GM12875 (cell line): ENCODE results near the gene PTPRG.

Source experiments
- H3K4me3 ChIP-seq: one replicate; pipeline ENCODE4 v1.5.1; 2011; ENCODE audit warnings: low read depth, low read length, control low read depth
- TF ChIP-seq, protein P1 (sequence below): IDR thresholded peaks from 2 replicates; pipeline ENCODE4 v1.5.1; 2011; ENCODE audit warnings: low read depth, mild to moderate bottlenecking, control low read depth, inconsistent platforms, low read length, moderate library complexity, borderline replicate concordance; ENCODE audit not compliant: insufficient read depth

The PTPRG gene

DNA sequence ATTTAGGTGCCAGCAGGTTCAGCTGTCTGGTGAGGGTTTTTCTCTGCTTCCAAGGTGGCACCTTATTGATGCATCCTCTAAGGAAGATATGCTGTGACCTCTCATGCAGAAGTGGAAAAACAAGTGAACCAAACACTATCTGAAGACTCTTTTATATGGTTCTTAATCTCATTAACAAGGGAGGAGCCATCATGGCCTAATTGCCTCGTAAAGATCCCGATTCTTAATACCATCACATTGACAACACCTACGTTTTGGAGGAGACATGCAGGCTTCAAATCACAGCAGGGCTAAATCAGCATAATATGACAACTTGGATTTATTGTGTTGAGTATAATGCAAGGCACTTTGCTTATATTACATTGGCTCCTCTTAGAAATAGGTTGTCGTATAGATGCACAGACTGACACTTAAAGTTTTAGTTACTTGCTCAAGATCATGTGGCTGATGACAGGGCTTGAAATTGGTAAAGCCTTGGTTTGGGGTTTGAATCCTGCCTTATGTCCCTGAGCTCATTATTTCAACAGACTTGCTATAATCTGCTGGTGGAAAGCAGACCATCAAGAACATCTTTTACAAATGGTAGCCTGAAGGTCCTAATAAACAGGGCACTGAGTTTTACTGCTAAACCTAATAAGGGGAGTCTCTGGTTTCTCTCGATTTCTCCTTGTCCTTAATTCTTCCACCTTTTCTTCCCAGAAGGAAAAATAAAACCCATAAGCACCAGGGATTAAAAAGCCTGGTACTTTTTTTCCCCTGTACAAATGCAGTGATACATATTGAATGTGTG lies 88.2 kb downstream of the PTPRG start:
- TF ChIP-seq, protein P1, sequence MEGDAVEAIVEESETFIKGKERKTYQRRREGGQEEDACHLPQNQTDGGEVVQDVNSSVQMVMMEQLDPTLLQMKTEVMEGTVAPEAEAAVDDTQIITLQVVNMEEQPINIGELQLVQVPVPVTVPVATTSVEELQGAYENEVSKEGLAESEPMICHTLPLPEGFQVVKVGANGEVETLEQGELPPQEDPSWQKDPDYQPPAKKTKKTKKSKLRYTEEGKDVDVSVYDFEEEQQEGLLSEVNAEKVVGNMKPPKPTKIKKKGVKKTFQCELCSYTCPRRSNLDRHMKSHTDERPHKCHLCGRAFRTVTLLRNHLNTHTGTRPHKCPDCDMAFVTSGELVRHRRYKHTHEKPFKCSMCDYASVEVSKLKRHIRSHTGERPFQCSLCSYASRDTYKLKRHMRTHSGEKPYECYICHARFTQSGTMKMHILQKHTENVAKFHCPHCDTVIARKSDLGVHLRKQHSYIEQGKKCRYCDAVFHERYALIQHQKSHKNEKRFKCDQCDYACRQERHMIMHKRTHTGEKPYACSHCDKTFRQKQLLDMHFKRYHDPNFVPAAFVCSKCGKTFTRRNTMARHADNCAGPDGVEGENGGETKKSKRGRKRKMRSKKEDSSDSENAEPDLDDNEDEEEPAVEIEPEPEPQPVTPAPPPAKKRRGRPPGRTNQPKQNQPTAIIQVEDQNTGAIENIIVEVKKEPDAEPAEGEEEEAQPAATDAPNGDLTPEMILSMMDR, result no peak
- no peak overlapping the region for H3K4me3 ChIP-seq

DNA sequence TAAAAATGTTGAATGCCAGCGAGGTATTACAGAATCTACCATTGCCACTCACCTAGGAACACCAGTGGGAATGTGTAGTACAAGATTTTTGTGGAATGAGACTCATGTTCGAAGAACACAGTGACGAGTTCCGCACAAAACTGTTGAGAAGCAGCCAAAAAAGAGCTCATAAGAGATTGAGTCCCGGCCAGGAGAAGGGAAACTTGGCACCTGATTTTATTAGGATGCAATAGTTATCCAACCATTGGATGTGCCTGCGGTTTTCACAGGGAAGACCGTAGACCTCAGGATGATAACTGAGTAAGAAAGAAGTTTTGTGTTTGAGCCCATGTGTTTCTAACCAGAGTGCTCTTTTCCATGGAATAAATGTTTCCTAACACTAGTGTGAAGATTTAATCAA lies 88.9 kb downstream of the PTPRG start:
- TF ChIP-seq, protein P1, result no peak

DNA sequence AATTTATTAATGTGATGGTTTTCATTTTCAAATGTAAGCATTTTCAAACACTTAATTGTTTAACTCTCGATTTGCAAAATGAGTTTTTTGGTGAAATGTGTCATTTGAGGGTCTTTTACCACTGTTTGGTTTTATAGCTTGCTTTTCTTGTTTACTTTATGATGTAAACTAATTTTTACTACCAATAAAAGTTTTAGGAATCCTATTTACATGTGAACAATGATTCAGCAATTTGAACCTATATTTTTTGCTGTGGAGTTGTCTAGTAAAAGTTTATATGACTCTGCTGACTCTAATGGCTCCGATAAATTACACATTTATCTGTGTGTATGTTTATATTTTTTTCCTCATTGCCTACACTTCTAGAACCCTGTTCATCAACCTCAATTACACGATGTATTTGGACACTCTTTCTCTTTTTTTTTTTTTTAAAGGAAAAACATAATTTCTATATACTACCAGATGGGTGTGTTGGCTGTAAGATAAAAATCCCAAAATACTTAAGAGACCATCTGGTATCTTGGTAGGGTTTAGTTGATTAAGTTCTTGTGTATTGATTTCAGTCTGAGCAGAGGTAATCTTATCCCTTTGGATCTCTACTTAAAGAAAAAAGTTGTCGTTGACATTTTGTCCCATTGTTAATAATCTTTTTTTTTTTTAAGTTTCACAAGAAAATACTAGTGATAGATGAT lies 89.5 kb downstream of the PTPRG start:
- H3K4me3 ChIP-seq, result no peak overlapping the region
- TF ChIP-seq, protein P1, result no peak

More for the DNA sequence above, 88.9 kb downstream of the PTPRG start:
- H3K4me3 ChIP-seq, result no peak overlapping the region

DNA sequence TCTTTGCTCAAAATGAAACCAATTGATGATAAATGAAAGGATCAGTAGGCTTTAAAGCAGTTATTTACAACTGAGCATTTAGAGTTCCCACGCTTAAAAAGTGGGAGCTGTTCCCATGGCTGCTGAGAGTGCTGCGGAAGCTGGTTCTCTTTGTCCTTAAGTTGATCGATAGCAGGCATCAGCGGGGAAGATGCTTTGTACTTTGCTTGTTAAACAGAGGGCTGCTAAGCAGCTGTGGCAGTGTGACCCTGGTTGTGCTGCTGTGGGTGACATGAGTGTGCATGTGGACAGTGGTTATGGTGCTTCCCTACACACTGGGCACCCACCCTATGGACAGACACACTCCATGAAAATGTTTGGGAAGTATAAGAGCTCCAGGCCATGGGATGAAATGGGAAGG lies 96.3 kb downstream of the PTPRG start:
- TF ChIP-seq, protein P1, result no peak
- no peak overlapping the region for H3K4me3 ChIP-seq

DNA sequence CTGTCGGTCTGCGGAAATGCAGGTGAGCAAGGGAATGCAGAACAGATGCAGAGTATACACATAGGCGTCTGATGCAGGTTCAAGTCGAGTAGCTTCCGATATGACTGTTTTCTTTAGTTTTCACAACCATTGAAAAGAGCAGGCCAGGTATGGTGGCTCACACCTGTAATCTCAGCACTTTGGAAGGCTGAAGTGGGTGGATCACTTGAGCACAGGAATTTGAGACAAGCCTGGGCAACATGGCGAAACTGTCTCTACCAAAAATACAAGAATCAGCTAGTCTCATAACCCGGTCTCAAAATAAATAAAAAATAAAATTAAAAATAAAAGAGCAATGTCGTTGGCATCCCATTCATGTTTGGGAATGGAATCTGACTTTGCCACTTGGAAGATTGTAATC lies 101.5 kb downstream of the PTPRG start:
- H3K4me3 ChIP-seq, result no peak overlapping the region
- TF ChIP-seq, protein P1, result no peak

DNA sequence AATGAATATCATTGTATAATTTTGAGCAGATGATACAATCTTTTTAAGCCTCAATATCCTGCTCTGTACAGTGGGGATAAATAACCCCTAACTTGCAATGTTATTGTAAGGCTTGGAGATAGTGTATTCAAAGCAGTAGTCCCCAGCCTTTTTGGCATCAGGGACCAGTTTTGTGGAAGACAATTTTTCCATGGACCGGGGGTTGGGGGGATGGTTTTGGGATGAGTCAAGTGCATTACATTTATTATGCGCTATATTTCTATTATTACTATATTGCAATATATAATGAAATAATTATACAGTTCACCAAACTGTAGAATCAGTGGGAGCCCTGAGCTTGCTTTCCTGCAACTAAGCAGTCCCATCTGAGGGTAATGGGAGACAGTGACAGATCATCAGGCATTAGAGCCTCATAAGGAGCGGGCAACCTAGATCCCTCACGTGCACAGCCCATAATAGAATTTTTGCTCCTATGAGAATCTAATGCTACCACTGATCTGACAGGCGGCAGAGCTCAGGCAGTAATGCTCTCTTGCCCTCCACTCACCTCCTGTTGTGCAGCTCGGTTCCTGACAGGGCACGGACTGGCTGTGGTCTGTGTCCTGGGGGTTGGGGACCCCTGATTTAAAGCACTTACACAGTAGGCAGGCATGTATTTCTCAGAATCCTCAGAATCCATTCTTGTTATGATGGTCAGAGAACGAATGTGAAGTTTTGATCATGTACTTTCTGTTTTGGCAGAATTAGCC lies 102.2 kb downstream of the PTPRG start:
- H3K4me3 ChIP-seq, result no peak overlapping the region
- TF ChIP-seq, protein P1, result no peak

DNA sequence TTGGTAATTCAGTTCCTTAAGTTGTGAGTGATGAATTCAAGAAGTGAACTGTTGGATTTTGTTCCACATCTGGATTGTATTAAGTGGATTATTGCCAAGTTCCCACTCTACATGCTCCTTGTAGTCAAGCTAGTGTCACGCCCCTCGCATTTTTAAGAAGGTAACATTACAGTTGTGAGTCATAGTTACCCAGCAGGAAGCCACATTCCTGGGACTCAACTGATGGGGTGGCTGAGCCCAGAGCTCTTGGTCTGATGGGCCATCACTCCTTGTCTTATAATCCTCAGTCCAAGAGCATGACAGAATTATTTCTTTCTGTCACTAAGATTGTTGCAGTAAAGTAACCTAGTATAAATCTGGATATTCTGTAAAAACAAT lies 102.7 kb downstream of the PTPRG start:
- TF ChIP-seq, protein P1, result no peak
- no peak overlapping the region for H3K4me3 ChIP-seq
